HepG2 (cell line): ENCODE measurements around the gene MAVS. TPM values are rescaled to one million over a fixed set of nuclear protein-coding genes. Genes with fewer than 3 reads are reported as not detected.

ENCODE experiments used
- ARID5B ChIP-seq: IDR thresholded peaks from 2 replicates; pipeline ENCODE4 v1.4.0; 2020; ENCODE audit warnings: mild to moderate bottlenecking, missing genetic modification reagents
- BCL6 ChIP-seq: IDR thresholded peaks from 2 replicates; pipeline ENCODE4 v1.6.1; 2016; ENCODE audit warnings: missing genetic modification reagents, missing compliant biosample characterization
- DPF2 ChIP-seq: sonication (generic); formaldehyde crosslinking; IDR thresholded peaks from 2 replicates; pipeline ENCODE4 v1.4.0; 2020; ENCODE audit warnings: mild to moderate bottlenecking, low read depth, missing genetic modification reagents, borderline replicate concordance
- ERF ChIP-seq: IDR thresholded peaks from 2 replicates; pipeline ENCODE4 v1.6.1; 2018; ENCODE audit warnings: missing biosample characterization, missing genetic modification reagents
- GFI1 ChIP-seq: sonication (generic); formaldehyde crosslinking; IDR thresholded peaks from 2 replicates; pipeline ENCODE4 v1.5.0; 2020; ENCODE audit warnings: missing genetic modification reagents, mild to moderate bottlenecking, borderline replicate concordance
- HCFC1 ChIP-seq: fragments of 150-350 bp; IDR thresholded peaks from 2 replicates; pipeline ENCODE4 v1.6.1; 2014; ENCODE audit warnings: low read depth, low read length
- IRF9 ChIP-seq: sonication (generic); formaldehyde crosslinking; IDR thresholded peaks from 2 replicates; pipeline ENCODE4 v1.8.0; 2022; ENCODE audit warnings: missing genetic modification reagents, mild to moderate bottlenecking, borderline replicate concordance
- NAIF1 ChIP-seq: sonication (generic); formaldehyde crosslinking; IDR thresholded peaks from 2 replicates; pipeline ENCODE4 v1.5.0; 2020; ENCODE audit warnings: mild to moderate bottlenecking, missing genetic modification reagents, borderline replicate concordance
- NCOA2 ChIP-seq: sonication (generic); formaldehyde crosslinking; IDR thresholded peaks from 2 replicates; pipeline ENCODE4 v1.8.0; 2022; ENCODE audit warnings: inconsistent platforms
- PCBP1 ChIP-seq: fragments of 200-400 bp; formaldehyde crosslinking; IDR thresholded peaks from 2 replicates; pipeline ENCODE4 v1.6.1; 2017; ENCODE audit warnings: mild to moderate bottlenecking, low read depth, low read length, borderline replicate concordance
- SALL1 ChIP-seq: sonication (generic); formaldehyde crosslinking; IDR thresholded peaks from 2 replicates; pipeline ENCODE4 v1.8.0; 2022; ENCODE audit warnings: mild to moderate bottlenecking, missing genetic modification reagents
- SOX5 ChIP-seq: IDR thresholded peaks from 2 replicates; pipeline ENCODE4 v1.6.1; 2016; ENCODE audit warnings: borderline replicate concordance
- ZFP1 ChIP-seq: IDR thresholded peaks from 2 replicates; pipeline ENCODE4 v1.6.1; 2016
- ZKSCAN1 ChIP-seq: fragments of 150-350 bp; IDR thresholded peaks from 2 replicates; pipeline ENCODE4 v1.6.1; 2014; ENCODE audit warnings: low read length
- ZNF678 ChIP-seq: sonication (generic); formaldehyde crosslinking; IDR thresholded peaks from 2 replicates; pipeline ENCODE4 v1.4.0; 2020; ENCODE audit warnings: mild to moderate bottlenecking, missing genetic modification reagents
- ZNF724P ChIP-seq: sonication (generic); formaldehyde crosslinking; IDR thresholded peaks from 2 replicates; pipeline ENCODE4 v1.8.0; 2022; ENCODE audit warnings: missing genetic modification reagents, borderline replicate concordance
- polyA plus RNA-seq, 8 experiments: library from polyadenylated mRNA; depleted of rRNA in 3 of 8; stranded (reverse) in 7 of 8; unstranded in 1 of 8; fragments of >200 nt; fragmentation: Illumina TruSeq in 4 of 8; extraction: Trizol in 4 of 8; gene quantifications; 2 replicates each; pipeline versions ENCODE4 v1.2.1 to v1.2.3, GENCODE V29; 2011 to 2016; ENCODE audit warnings: low read depth in 4 of 8, missing spikeins in 1 of 8, mixed read lengths in 1 of 8; ENCODE audit not compliant: insufficient read depth in 1 of 8
- total RNA-seq, 5 experiments: library from RNA; depleted of rRNA; stranded (reverse); fragments of >200 nt; fragmentation: Illumina TruSeq; extraction: Trizol; gene quantifications; 2 replicates each; pipeline ENCODE4 v1.2.3, GENCODE V29; 2016; ENCODE audit warnings: low read depth in 1 of 5
- TF ChIP-seq, protein P1 (sequence below): conservative IDR thresholded peaks from 2 replicates; pipeline ENCODE4 v1.6.1; 2018; ENCODE audit warnings: missing genetic modification reagents
- TF ChIP-seq, protein P2 (sequence below): IDR thresholded peaks from 2 replicates; pipeline ENCODE4 v1.6.1; 2012; ENCODE audit warnings: low read depth, low read length, improper control_type of control experiment

MAVS gene
- total and polyA plus RNA-seq, 2 of the 13 experiments (the other 11 are each of a cell fraction or from before 2014, with no cell fraction given): 27.3 to 36.6 TPM

DNA sequence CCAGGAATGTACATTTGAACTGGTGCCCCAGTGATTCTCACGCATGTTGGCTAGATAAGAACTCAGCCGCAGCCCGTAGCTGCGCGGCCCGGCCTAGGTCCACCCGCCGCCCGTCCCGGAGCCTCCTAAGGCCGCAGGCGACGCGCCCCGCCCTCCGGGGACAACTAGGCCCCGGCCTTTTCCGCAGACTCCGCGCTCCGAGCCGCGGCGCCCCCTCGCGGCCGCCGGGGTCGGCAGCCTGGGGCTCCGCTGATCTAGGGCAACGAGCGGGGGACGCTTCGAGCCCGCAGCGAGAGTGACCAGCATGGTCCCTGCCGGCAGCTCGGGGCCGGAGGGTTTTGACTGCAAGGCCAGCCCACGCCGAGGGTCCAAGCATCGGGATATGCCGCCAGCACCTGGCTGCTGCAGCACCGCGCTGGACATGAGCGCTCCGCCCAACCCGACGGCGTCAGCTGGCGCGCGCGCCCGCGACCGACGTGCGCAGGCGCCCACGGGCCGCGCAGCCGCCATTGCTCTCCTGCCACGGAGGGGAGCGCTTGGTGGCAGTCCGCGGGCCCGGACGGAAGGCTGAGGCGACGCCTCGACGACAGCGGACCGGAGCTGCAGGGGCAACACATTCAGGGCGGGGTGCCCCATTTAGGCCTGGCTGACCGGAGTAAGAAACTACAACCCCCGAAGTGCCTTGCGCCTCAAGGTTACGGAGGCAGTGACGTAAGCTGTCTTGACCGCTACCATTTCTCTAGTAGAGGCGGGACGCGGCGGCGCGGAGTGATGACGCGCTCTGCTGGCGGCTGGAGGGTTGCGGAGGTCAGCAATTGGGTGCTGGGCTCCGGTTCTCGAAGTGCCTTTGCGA, 26.4 kb upstream of the MAVS start, which contains the start of gene AP5S1 (continued):
- TF ChIP-seq ARID5B: peak; percentile 50
- peak; percentile 80; the same call in 1 of the 2 replicates for TF ChIP-seq GFI1 (CRISPR knock-in tag)
- TF ChIP-seq ZKSCAN1: no peak; the same call in none of the 2 replicates
- TF ChIP-seq ZNF678 (CRISPR knock-in tag): peak; percentile 92
- peak; percentile 42; the same call in 1 of the 2 replicates for TF ChIP-seq ZFP1 (CRISPR knock-in tag)
- TF ChIP-seq IRF9 (CRISPR knock-in tag): peak; percentile 100
- peak; percentile 99 for TF ChIP-seq ERF (CRISPR knock-in tag)
- peak; percentile 55 for TF ChIP-seq NCOA2 (CRISPR knock-in tag)
- peak; percentile 70; the same call in 1 of the 2 replicates for TF ChIP-seq DPF2
- TF ChIP-seq BCL6 (CRISPR knock-in tag): peak; percentile 62
- peak; percentile 87 for TF ChIP-seq SALL1
- peak; percentile 43 for TF ChIP-seq SOX5
- TF ChIP-seq ZNF724P (CRISPR knock-in tag): peak; percentile 78; the same call in 1 of the 2 replicates
- TF ChIP-seq HCFC1: peak; percentile 98
- TF ChIP-seq PCBP1: peak; percentile 97; the same call in 1 of the 2 replicates
- TF ChIP-seq, protein P1, sequence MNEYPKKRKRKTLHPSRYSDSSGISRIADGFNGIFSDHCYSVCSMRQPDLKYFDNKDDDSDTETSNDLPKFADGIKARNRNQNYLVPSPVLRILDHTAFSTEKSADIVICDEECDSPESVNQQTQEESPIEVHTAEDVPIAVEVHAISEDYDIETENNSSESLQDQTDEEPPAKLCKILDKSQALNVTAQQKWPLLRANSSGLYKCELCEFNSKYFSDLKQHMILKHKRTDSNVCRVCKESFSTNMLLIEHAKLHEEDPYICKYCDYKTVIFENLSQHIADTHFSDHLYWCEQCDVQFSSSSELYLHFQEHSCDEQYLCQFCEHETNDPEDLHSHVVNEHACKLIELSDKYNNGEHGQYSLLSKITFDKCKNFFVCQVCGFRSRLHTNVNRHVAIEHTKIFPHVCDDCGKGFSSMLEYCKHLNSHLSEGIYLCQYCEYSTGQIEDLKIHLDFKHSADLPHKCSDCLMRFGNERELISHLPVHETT (CRISPR knock-in tag): peak; percentile 95
- TF ChIP-seq, protein P2, sequence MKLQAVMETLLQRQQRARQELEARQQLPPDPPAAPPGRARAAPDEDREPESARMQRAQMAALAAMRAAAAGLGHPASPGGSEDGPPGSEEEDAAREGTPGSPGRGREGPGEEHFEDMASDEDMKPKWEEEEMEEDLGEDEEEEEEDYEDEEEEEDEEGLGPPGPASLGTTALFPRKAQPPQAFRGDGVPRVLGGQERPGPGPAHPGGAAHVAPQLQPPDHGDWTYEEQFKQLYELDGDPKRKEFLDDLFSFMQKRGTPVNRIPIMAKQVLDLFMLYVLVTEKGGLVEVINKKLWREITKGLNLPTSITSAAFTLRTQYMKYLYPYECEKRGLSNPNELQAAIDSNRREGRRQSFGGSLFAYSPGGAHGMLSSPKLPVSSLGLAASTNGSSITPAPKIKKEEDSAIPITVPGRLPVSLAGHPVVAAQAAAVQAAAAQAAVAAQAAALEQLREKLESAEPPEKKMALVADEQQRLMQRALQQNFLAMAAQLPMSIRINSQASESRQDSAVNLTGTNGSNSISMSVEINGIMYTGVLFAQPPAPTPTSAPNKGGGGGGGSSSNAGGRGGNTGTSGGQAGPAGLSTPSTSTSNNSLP: peak; percentile 38; the same call in 1 of the 2 replicates
- peak; percentile 89 for TF ChIP-seq NAIF1 (CRISPR knock-in tag)
